Small intestine (tissue), 7 donors: ENCODE data around the gene CLDN24. TPM values are rescaled to one million over a fixed set of nuclear protein-coding genes. Genes with fewer than 3 reads are reported as not detected.

Experiments used
- DNase-seq, 2 donors: peaks; one replicate each; pipeline versions ENCODE4 v3.0.0 to v3.0.0-alpha.2; 2013
- FAIRE-seq: peaks from 2 replicates; lab custom pipeline; 2012; peaks lifted over from hg19 to GRCh38; lab: Jason Lieb, UNC
- H3K27ac ChIP-seq, 3 donors: one replicate each; pipeline ENCODE4 v1.5.1; 2013; ENCODE audit warnings: low read length in 2 of 3, mild to moderate bottlenecking in 2 of 3, control low read depth in 1 of 3, inconsistent platforms in 1 of 3, low read depth in 1 of 3, moderate library complexity in 1 of 3
- H3K27me3 ChIP-seq, 3 donors: one replicate each; pipeline ENCODE4 v1.6.1; 2013; ENCODE audit warnings: low read length in 3 of 3, inconsistent platforms in 1 of 3; ENCODE audit not compliant: control insufficient read depth in 3 of 3, insufficient read depth in 3 of 3
- H3K36me3 ChIP-seq, 3 donors: one replicate each; pipeline ENCODE4 v1.6.1; 2013; ENCODE audit warnings: low read length in 3 of 3, inconsistent platforms in 1 of 3, low read depth in 1 of 3, mild to moderate bottlenecking in 1 of 3, moderate library complexity in 1 of 3; ENCODE audit not compliant: control insufficient read depth in 3 of 3, insufficient read depth in 2 of 3
- H3K4me1 ChIP-seq, 3 donors: one replicate each; pipeline ENCODE4 v1.6.1; 2013; ENCODE audit warnings: low read length in 2 of 3, inconsistent platforms in 1 of 3, low read depth in 1 of 3, mild to moderate bottlenecking in 1 of 3, moderate library complexity in 1 of 3; ENCODE audit not compliant: control insufficient read depth in 3 of 3, insufficient read depth in 2 of 3
- H3K4me3 ChIP-seq, 3 donors: one replicate each; pipeline ENCODE4 v1.5.1; 2013; ENCODE audit warnings: low read length in 3 of 3, control low read depth in 1 of 3, inconsistent platforms in 1 of 3, low read depth in 1 of 3, mild to moderate bottlenecking in 1 of 3, moderate library complexity in 1 of 3
- H3K9me3 ChIP-seq, 2 donors: one replicate each; pipeline ENCODE4 v1.6.1; 2013; ENCODE audit warnings: low read depth in 1 of 2, low read length in 1 of 2; ENCODE audit not compliant: control insufficient read depth in 2 of 2, insufficient read depth in 1 of 2
- WGBS, 3 donors: extraction: QIAGEN DNeasy Blood & Tissue Kit; methylation state at CpG; one replicate each; pipeline ENCODE4 v1.1.7; 2013; 5-methylcytosine and 5-hydroxymethylcytosine counted together
- polyA plus RNA-seq, 4 donors: library from polyadenylated mRNA; stranded (reverse) in 3 of 4; unstranded in 1 of 4; fragments of 200-250 nt in 3 of 4; fragments of 120-200 nt in 1 of 4; gene quantifications; one replicate each; pipeline versions ENCODE4 v1.2.1 to v1.2.3, GENCODE V29; 2013
- donor health status: healthy with polysubstance abuse.
- donor health status: control.
- donor health status: control.
- donor health status: Bipolar disorder and iron deficiency.
- donor health status: healthy.

Gene CLDN24
- polyA plus RNA-seq, 4 donors: not detected

GRCh38 chr4:183291070-183291469 lies 31.2 kb downstream of the CLDN24 start:
- Histone ChIP-seq H3K4me3 (no peak overlapping the region), H3K4me1 (peaks cover 0 to 32% (median 0%) of the 10 kb centered on the region in 3 donors), H3K27me3 (no peaks in the 10 kb centered on the region), H3K27ac (no peak overlapping the region), H3K36me3 (peaks cover 0 to 18% (median 0%) of the 10 kb centered on the region in 3 donors), H3K9me3 (no peaks in the 10 kb centered on the region)
- FAIRE-seq (no peak), DNase-seq (no peak)
- WGBS, 3 donors: 89 to 93% (median 91%) methylated on average over 2 of the region's 2 CpGs

GRCh38 chr4:183289688-183290087 lies 32.5 kb downstream of the CLDN24 start:
- Histone ChIP-seq H3K9me3 (no peaks in the 10 kb centered on the region), H3K27ac (no peak overlapping the region), H3K4me3 (no peak overlapping the region), H3K27me3 (no peaks in the 10 kb centered on the region), H3K36me3 (peaks cover 0 to 19% (median 0%) of the 10 kb centered on the region in 3 donors), H3K4me1 (peaks cover 0 to 42% (median 0%) of the 10 kb centered on the region in 3 donors)
- FAIRE-seq: no peak
- no peak for DNase-seq
- WGBS, 3 donors: 81 to 89% (median 81%) methylated on average over 5 of the region's 5 CpGs

- FAIRE-seq: no peak
- no peak for DNase-seq
- H3K9me3 ChIP-seq: no peaks in the 10 kb centered on the region
- WGBS, 3 donors: 87 to 92% (median 89%) methylated on average over 2 of the region's 2 CpGs
- H3K27ac ChIP-seq: peak overlapping the region in 1 of 3 donors; percentile 85
- peaks cover 0 to 22% (median 0%) of the 10 kb centered on the region in 3 donors for H3K36me3 ChIP-seq
- no peak overlapping the region for H3K4me3 ChIP-seq
- no peaks in the 10 kb centered on the region for H3K27me3 ChIP-seq
- H3K4me1 ChIP-seq: peaks cover 0 to 48% (median 0%) of the 10 kb centered on the region in 3 donors
These were observed 33.3 kb downstream of the CLDN24 start for GRCh38 chr4:183288955-183289354.

GRCh38 chr4:183287677-183288076 lies 34.5 kb downstream of the CLDN24 start:
- no peaks in the 10 kb centered on the region for H3K9me3 ChIP-seq
- no peaks in the 10 kb centered on the region for H3K27me3 ChIP-seq
- FAIRE-seq: no peak
- DNase-seq: peak in 1 of 2 donors; percentile 19
- peaks cover 0 to 48% (median 0%) of the 10 kb centered on the region in 3 donors for H3K4me1 ChIP-seq
- no peak overlapping the region for H3K4me3 ChIP-seq
- H3K27ac ChIP-seq: peak overlapping the region in 2 of 3 donors; percentile 33 to 85
- H3K36me3 ChIP-seq: peaks cover 0 to 22% (median 0%) of the 10 kb centered on the region in 3 donors
- WGBS, 3 donors: 19 to 70% (median 48%) methylated on average over 6 of the region's 6 CpGs

DNA sequence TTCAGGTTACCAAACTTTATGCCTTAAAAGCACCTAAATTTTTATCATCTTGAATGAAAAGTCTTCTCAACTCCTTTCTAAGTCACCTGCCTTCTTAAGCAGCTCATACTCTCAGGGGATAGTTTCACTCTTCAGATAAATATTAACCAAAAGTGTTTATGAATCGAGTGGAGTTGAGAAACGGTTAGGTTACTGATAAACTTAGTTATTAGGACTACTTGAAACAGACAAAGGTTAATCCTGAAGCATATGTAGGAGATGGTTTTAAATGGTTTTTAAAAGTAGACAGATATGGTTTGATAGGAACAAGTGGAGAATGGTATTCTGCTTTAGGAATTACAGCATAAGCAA lies 34.9 kb downstream of the CLDN24 start:
- H3K9me3 ChIP-seq: no peaks in the 10 kb centered on the region
- no peak overlapping the region for H3K4me3 ChIP-seq
- DNase-seq (peak; percentile 60 to 77), FAIRE-seq (no peak)
- H3K27me3 ChIP-seq: no peaks in the 10 kb centered on the region
- peaks cover 0 to 22% (median 0%) of the 10 kb centered on the region in 3 donors for H3K36me3 ChIP-seq
- peak overlapping the region in 1 of 3 donors; percentile 85 for H3K27ac ChIP-seq
- H3K4me1 ChIP-seq: peaks cover 0 to 48% (median 0%) of the 10 kb centered on the region in 3 donors
- WGBS, 3 donors: 7 to 59% (median 29%) methylated on average over 2 of the region's 2 CpGs

GRCh38 chr4:183286590-183287308 lies 35.5 kb downstream of the CLDN24 start:
- 64 to 85% (median 70%) methylated on average over 11 of the region's 11 CpGs for WGBS, 3 donors
- peaks cover 0 to 22% (median 0%) of the 10 kb centered on the region in 3 donors for H3K36me3 ChIP-seq
- peak in 1 of 2 donors; percentile 22 for DNase-seq
- H3K4me3 ChIP-seq: no peak overlapping the region
- H3K4me1 ChIP-seq: peaks cover 0 to 52% (median 0%) of the 10 kb centered on the region in 3 donors
- no peaks in the 10 kb centered on the region for H3K9me3 ChIP-seq
- H3K27me3 ChIP-seq: no peaks in the 10 kb centered on the region
- FAIRE-seq: no peak
- H3K27ac ChIP-seq: peak overlapping the region in 1 of 3 donors; percentile 85

- Histone ChIP-seq H3K9me3 (no peaks in the 10 kb centered on the region), H3K36me3 (peaks cover 0 to 19% (median 0%) of the 10 kb centered on the region in 3 donors), H3K4me3 (no peak overlapping the region), H3K27ac (peak overlapping the region in 1 of 3 donors; percentile 85), H3K4me1 (peaks cover 0 to 55% (median 0%) of the 10 kb centered on the region in 3 donors), H3K27me3 (no peaks in the 10 kb centered on the region)
- WGBS, 3 donors: 89 to 95% (median 93%) methylated on average over 7 of the region's 7 CpGs
- DNase-seq: no peak
- no peak for FAIRE-seq
These were observed 36.3 kb downstream of the CLDN24 start for GRCh38 chr4:183285886-183286285.

- no peak overlapping the region for H3K4me3 ChIP-seq
- peaks cover 0 to 19% (median 0%) of the 10 kb centered on the region in 3 donors for H3K36me3 ChIP-seq
- no peaks in the 10 kb centered on the region for H3K9me3 ChIP-seq
- FAIRE-seq: no peak
- peak in 1 of 2 donors; percentile 11 for DNase-seq
- 65 to 83% (median 79%) methylated on average over 4 of the region's 4 CpGs for WGBS, 3 donors
- H3K27ac ChIP-seq: no peak overlapping the region
- peaks cover 0 to 55% (median 0%) of the 10 kb centered on the region in 3 donors for H3K4me1 ChIP-seq
- no peaks in the 10 kb centered on the region for H3K27me3 ChIP-seq
These were observed 37.3 kb downstream of the CLDN24 start for GRCh38 chr4:183284965-183285364.
